OCI-LY3 (cell line): Measurements from ENCODE around the gene MTHFS.

Experiments used
- H2AFZ ChIP-seq: fragments of 200-600, 300-600 bp; shearing (Covaris generic); 2 replicates; pipeline ENCODE4 v1.6.0; 2014; ENCODE audit warnings: antibody characterized with exemption, low read depth, low read length
- H3K27ac ChIP-seq: fragments of 200-600, 300-600 bp; sonication (generic); 2 replicates; pipeline ENCODE4 v1.5.1; 2014; ENCODE audit warnings: mild to moderate bottlenecking, low read length, moderate library complexity, mixed read lengths
- H3K27me3 ChIP-seq: fragments of 200-600, 300-600 bp; sonication (generic); 2 replicates; pipeline ENCODE4 v1.6.1; 2014; ENCODE audit warnings: low read depth, low read length, mixed read lengths
- H3K36me3 ChIP-seq: fragments of 200-600, 300-600 bp; sonication (generic); replicated peaks from 2 replicates; pipeline ENCODE3; 2014; ENCODE audit warnings: low read depth, low read length, mixed read lengths
- H3K4me1 ChIP-seq: fragments of 300-600, 200-600 bp; sonication (generic); 2 replicates; pipeline ENCODE4 v1.6.1; 2014; ENCODE audit warnings: low read length, mixed read lengths
- H3K4me2 ChIP-seq: fragments of 200-600, 300-600 bp; sonication (generic); 2 replicates; pipeline ENCODE4 v1.6.1; 2014; ENCODE audit warnings: low read length, mixed read lengths
- H3K4me3 ChIP-seq: fragments of 300-600, 200-600 bp; sonication (generic); 2 replicates; pipeline ENCODE4 v1.5.1; 2014; ENCODE audit warnings: antibody characterized with exemption, mild to moderate bottlenecking, low read length, moderate library complexity
- H3K79me2 ChIP-seq: fragments of 300-600, 200-600 bp; shearing (Covaris generic); 2 replicates; pipeline ENCODE4 v1.6.1; 2014; ENCODE audit warnings: mild to moderate bottlenecking, low read length, mixed read lengths
- H3K9ac ChIP-seq: fragments of 300-600, 200-600 bp; shearing (Covaris generic); 2 replicates; pipeline ENCODE4 v1.6.0; 2014; ENCODE audit warnings: mild to moderate bottlenecking, low read length, moderate library complexity
- H3K9me3 ChIP-seq: fragments of 200-600, 300-600 bp; shearing (Covaris generic); 2 replicates; pipeline ENCODE4 v1.6.1; 2014; ENCODE audit warnings: low read length, mixed read lengths; ENCODE audit not compliant: insufficient read depth
- H4K20me1 ChIP-seq: fragments of 200-600, 300-600 bp; sonication (generic); 2 replicates; pipeline ENCODE4 v1.6.1; 2016; ENCODE audit warnings: low read length, mixed read lengths; ENCODE audit not compliant: insufficient read depth
- CTCF ChIP-seq: fragments of 200-600, 300-600 bp; sonication (generic); IDR thresholded peaks from 2 replicates; pipeline ENCODE4 v1.5.1; 2014; ENCODE audit warnings: antibody characterized with exemption, low read length, low read depth
- EZH2phosphoT487 ChIP-seq: fragments of 200-600 bp; shearing (Covaris generic); IDR thresholded peaks from 2 replicates; pipeline ENCODE4 v1.6.1; 2018; ENCODE audit warnings: antibody characterized with exemption, mixed run types, low read depth

Gene MTHFS

GRCh38 chr15:79863886-79864285 lies 32.9 kb downstream of the MTHFS start:
- TF ChIP-seq CTCF (no peak), EZH2phosphoT487 (no peak)
- Histone ChIP-seq H3K27me3 (no peaks in the 10 kb centered on the region), H3K4me1 (peaks cover 5% of the 10 kb centered on the region), H3K9me3 (no peaks in the 10 kb centered on the region), H3K36me3 (peaks cover 20% of the 10 kb centered on the region), H3K27ac (no peak overlapping the region), H3K9ac (no peak overlapping the region), H3K79me2 (0 out of 2 replicates have a peak, but pooled peaks cover 8% of the 10 kb centered on the region), H2AFZ (no peak overlapping the region), H4K20me1 (no peaks in the 10 kb centered on the region), H3K4me3 (no peak overlapping the region), H3K4me2 (no peak overlapping the region)

DNA sequence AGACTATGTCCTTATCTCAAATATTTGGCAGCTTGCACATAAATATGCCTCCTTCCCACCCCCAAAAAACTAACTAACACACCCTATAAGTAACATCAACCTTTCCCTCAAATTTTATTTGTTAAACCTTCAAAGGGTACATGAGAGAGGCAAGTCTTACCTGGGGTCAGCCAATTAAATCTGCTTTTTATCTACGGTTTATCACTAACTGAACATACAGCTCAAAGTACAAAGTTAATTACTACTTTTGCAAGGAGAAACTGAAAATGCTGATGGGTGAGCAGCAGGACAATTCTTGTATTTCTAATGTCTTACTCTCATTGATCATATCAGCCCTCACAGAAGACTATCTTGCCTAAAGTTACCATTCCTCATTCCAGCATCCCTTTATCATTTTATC lies 34.6 kb downstream of the MTHFS start:
- no peak for TF ChIP-seq EZH2phosphoT487
- TF ChIP-seq CTCF, result no peak
- no peak overlapping the region for H3K27ac ChIP-seq
- H3K9me3 ChIP-seq, result no peaks in the 10 kb centered on the region
- H4K20me1 ChIP-seq, result no peaks in the 10 kb centered on the region
- H3K79me2 ChIP-seq, result 0 out of 2 replicates have a peak, but pooled peaks cover 8% of the 10 kb centered on the region
- H3K4me2 ChIP-seq, result no peak overlapping the region
- H2AFZ ChIP-seq, result no peak overlapping the region
- no peak overlapping the region for H3K4me3 ChIP-seq
- peaks cover 4% of the 10 kb centered on the region for H3K4me1 ChIP-seq
- H3K36me3 ChIP-seq, result peaks cover 8% of the 10 kb centered on the region
- H3K9ac ChIP-seq, result no peak overlapping the region
- H3K27me3 ChIP-seq, result no peaks in the 10 kb centered on the region

DNA sequence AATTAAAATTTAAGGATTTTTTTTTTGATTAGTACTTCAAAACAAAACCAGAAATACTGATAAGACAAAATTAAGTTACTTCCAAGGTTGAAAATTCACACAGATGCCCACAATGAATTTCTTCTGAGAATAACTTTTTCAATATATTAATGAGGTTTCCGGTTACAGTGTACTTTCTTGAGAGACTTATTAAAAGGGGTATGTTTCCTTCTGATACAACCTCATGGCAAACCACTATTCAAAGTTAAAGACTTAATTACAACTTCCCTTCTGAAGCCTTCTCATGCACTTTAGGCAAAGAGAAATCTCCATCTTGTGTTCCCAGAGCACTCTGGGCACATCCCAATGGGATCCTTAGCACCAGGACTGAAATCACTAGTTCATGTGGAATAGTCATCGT lies 36.2 kb downstream of the MTHFS start:
- Histone ChIP-seq H3K79me2 (0 out of 2 replicates have a peak, but pooled peaks cover 8% of the 10 kb centered on the region), H3K4me2 (no peak overlapping the region), H3K27me3 (no peaks in the 10 kb centered on the region), H3K4me1 (no peaks in the 10 kb centered on the region), H3K27ac (no peak overlapping the region), H3K36me3 (peaks cover 2% of the 10 kb centered on the region), H3K4me3 (no peak overlapping the region), H3K9ac (no peak overlapping the region), H4K20me1 (no peaks in the 10 kb centered on the region), H2AFZ (no peak overlapping the region), H3K9me3 (no peaks in the 10 kb centered on the region)
- no peak for TF ChIP-seq EZH2phosphoT487
- TF ChIP-seq CTCF, result no peak

GRCh38 chr15:79858469-79858868 lies 38.3 kb downstream of the MTHFS start:
- no peaks in the 10 kb centered on the region for H3K9me3 ChIP-seq
- TF ChIP-seq CTCF, result peak; percentile 64
- no peak for TF ChIP-seq EZH2phosphoT487
- H3K27ac ChIP-seq, result no peak overlapping the region
- H3K4me2 ChIP-seq, result no peak overlapping the region
- H3K9ac ChIP-seq, result no peak overlapping the region
- H3K27me3 ChIP-seq, result no peaks in the 10 kb centered on the region
- H4K20me1 ChIP-seq, result no peaks in the 10 kb centered on the region
- H3K4me3 ChIP-seq, result no peak overlapping the region
- H3K79me2 ChIP-seq, result 0 out of 2 replicates have a peak, but pooled peaks cover 6% of the 10 kb centered on the region
- H3K4me1 ChIP-seq, result peaks cover 4% of the 10 kb centered on the region
- no peaks in the 10 kb centered on the region for H3K36me3 ChIP-seq
- H2AFZ ChIP-seq, result no peak overlapping the region
